ENCODE data around the gene SFSWAP. TPM values are rescaled to one million over a fixed set of nuclear protein-coding genes. Genes with fewer than 3 reads are reported as not detected.

The SFSWAP gene
- total RNA-seq, 1 experiment from 2014 or later = 48.1 TPM

DNA sequence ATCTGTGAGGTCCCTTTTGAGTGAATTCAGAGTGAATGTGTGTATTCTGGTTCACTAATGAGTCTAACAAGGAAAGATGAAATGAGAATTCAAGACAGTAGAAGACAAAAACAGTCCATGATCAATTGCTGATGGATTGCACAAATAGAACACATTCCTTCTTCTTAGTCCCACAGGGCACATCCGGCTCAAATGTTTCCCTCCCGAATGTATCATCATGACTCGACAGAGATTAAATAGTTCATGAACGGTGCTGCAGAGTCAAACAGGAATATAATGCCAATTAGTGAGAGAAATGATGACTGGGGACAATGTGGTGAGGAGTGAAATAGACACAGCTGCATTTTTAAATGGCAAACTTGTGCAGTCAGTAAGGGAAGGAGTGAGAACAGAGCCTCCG is 11.5 kb upstream of the SFSWAP start:
- Histone ChIP-seq H3K27me3 (ENCODE audit: insufficient read depth, low read length) (no peaks in the 10 kb centered on the region), H3T11ph (ENCODE audit: low read length) (no peak overlapping the region)
- no CpG with 5 or more reads among the region's 5 CpGs for WGBS (ENCODE audit: extremely low coverage, insufficient read length, low lambda C conversion rate)

More for the DNA sequence above, 11.5 kb upstream of the SFSWAP start:
- Histone ChIP-seq H2BK20ac (ENCODE audit: low read depth, low read length, poor library complexity, severe bottlenecking) (no peak overlapping the region), H3K14ac (ENCODE audit: insufficient read depth, low read length) (no peak overlapping the region), H2BK12ac (ENCODE audit: insufficient read length, low read depth, low read length) (no peak overlapping the region), H3K4me1 (ENCODE audit: insufficient read depth, low read length) (no peaks in the 10 kb centered on the region), H4K20me1 (ENCODE audit: control insufficient read depth, insufficient read depth, insufficient read length) (no peaks in the 10 kb centered on the region), H3K56ac (ENCODE audit: insufficient read length, low read depth, low read length) (no peak overlapping the region), H3K27ac (ENCODE audit: insufficient read length, low read depth, low read length) (no peak overlapping the region), H3K9ac (ENCODE audit: extremely low read depth, insufficient read length, low read length) (no peak overlapping the region), H4K8ac (replicated peaks; ENCODE audit: insufficient read length, low read depth, low read length) (no peak overlapping the region), H4K5ac (ENCODE audit: insufficient read length, low read depth, low read length) (no peak overlapping the region), H2BK120ac (ENCODE audit: low read depth, low read length, poor library complexity, severe bottlenecking) (no peak overlapping the region), H3K79me1 (ENCODE audit: insufficient read depth, low read depth, low read length, poor library complexity, severe bottlenecking) (no peaks in the 10 kb centered on the region), H3K18ac (ENCODE audit: insufficient read length, low read depth, low read length) (no peak overlapping the region), H3K9me3 (ENCODE audit: control insufficient read depth, low read depth, low read length) (no peaks in the 10 kb centered on the region), H4K91ac (ENCODE audit: insufficient read length, low read depth, low read length) (no peak overlapping the region), H3K4ac (ENCODE audit: low read depth, low read length) (no peak overlapping the region), H2AK5ac (ENCODE audit: insufficient read length, low read length) (no peak overlapping the region), H2BK15ac (ENCODE audit: low read depth, low read length) (no peak overlapping the region), H2AFZ (ENCODE audit: low read length) (no peak overlapping the region), H3K4me2 (ENCODE audit: insufficient read depth, insufficient read length, low read length) (no peak overlapping the region), H3K23ac (ENCODE audit: insufficient read length, low read depth, low read length) (no peak overlapping the region), H2BK5ac (ENCODE audit: insufficient read length, low read length) (no peak overlapping the region), H3K23me2 (ENCODE audit: insufficient read length, low read depth, low read length, poor library complexity, severe bottlenecking) (no peaks in the 10 kb centered on the region), H3K79me2 (ENCODE audit: insufficient read depth, low read length) (no peaks in the 10 kb centered on the region)
- Mint-ChIP-seq H3K36me3 (ENCODE audit: insufficient read depth in 1 of 3, low read depth in 3 of 3) (no peaks in the 10 kb centered on the region), H3K27me3 (ENCODE audit: low read depth) (peaks cover 16% of the 10 kb centered on the region), H3K27ac (no peak overlapping the region), H3K9me3 (peaks cover 4 to 7% of the 10 kb centered on the region in 2 experiments; a peak in 4 of 5 replicates), H3K4me1 (no peaks in the 10 kb centered on the region), H3K4me3 (no peak overlapping the region)
- DNase-seq = no peak
- TF ChIP-seq, protein P1, sequence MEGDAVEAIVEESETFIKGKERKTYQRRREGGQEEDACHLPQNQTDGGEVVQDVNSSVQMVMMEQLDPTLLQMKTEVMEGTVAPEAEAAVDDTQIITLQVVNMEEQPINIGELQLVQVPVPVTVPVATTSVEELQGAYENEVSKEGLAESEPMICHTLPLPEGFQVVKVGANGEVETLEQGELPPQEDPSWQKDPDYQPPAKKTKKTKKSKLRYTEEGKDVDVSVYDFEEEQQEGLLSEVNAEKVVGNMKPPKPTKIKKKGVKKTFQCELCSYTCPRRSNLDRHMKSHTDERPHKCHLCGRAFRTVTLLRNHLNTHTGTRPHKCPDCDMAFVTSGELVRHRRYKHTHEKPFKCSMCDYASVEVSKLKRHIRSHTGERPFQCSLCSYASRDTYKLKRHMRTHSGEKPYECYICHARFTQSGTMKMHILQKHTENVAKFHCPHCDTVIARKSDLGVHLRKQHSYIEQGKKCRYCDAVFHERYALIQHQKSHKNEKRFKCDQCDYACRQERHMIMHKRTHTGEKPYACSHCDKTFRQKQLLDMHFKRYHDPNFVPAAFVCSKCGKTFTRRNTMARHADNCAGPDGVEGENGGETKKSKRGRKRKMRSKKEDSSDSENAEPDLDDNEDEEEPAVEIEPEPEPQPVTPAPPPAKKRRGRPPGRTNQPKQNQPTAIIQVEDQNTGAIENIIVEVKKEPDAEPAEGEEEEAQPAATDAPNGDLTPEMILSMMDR (conservative IDR thresholded peaks at IDR 0.05) = no peak

Data from H9 (cell line).